CD14-positive monocyte (primary cell): Measurements from ENCODE around the gene SARNP. TPM values are rescaled to one million over a fixed set of nuclear protein-coding genes. Genes with fewer than 3 reads are reported as not detected.

Experiments used
- DNase-seq, 3 donors: peaks; one replicate each; pipeline ENCODE4 v3.0.0-alpha.2; 2011 to 2022
- H2AFZ ChIP-seq: 2 replicates; pipeline ENCODE4 v1.6.0; 2012; ENCODE audit warnings: mild to moderate bottlenecking, low read depth, low read length, inconsistent platforms; ENCODE audit not compliant: insufficient read depth, poor library complexity, severe bottlenecking
- H3K27ac ChIP-seq, 2 donors: 1 replicate in 1 of 2; 2 replicates in 1 of 2; pipeline ENCODE4 v1.5.1; 2012 to 2013; ENCODE audit warnings: low read length in 2 of 2, control low read depth in 1 of 2, inconsistent platforms in 1 of 2, low read depth in 1 of 2, mild to moderate bottlenecking in 1 of 2
- H3K27me3 ChIP-seq, 2 donors: one replicate each; pipeline versions ENCODE4 v1.6.0 to v1.6.1; 2011 to 2013; ENCODE audit warnings: low read length in 2 of 2; ENCODE audit not compliant: control insufficient read depth in 2 of 2, insufficient read depth in 2 of 2
- H3K36me3 ChIP-seq, 2 donors: replicated peaks in 1 of 2; 1 replicate in 1 of 2; 2 replicates in 1 of 2; pipeline versions ENCODE4 v1.5.1 to v1.6.1; 2012 to 2013; ENCODE audit warnings: low read length in 2 of 2, control low read depth in 1 of 2, inconsistent platforms in 1 of 2, mild to moderate bottlenecking in 1 of 2; ENCODE audit not compliant: insufficient read depth in 2 of 2, control insufficient read depth in 1 of 2
- H3K4me1 ChIP-seq, 2 donors: 1 replicate in 1 of 2; 2 replicates in 1 of 2; pipeline versions ENCODE4 v1.5.1 to v1.6.1; 2012 to 2013; ENCODE audit warnings: low read length in 2 of 2, control low read depth in 1 of 2, inconsistent platforms in 1 of 2, mild to moderate bottlenecking in 1 of 2, moderate library complexity in 1 of 2; ENCODE audit not compliant: insufficient read depth in 2 of 2, control insufficient read depth in 1 of 2
- H3K4me2 ChIP-seq: replicated peaks from 2 replicates; pipeline ENCODE3; 2012; ENCODE audit warnings: low read length, moderate library complexity, mild to moderate bottlenecking; ENCODE audit not compliant: poor library complexity, severe bottlenecking; ENCODE audit errors: extremely low read depth
- H3K4me3 ChIP-seq, 3 experiments: fragments of 200-600 bp in 1 of 3; sonication (generic) in 1 of 3; replicated peaks in 1 of 3; 1 replicate in 2 of 3; 2 replicates in 1 of 3; pipeline ENCODE4 v1.5.1; 2011 to 2013; ENCODE audit warnings: low read length in 3 of 3, mild to moderate bottlenecking in 3 of 3, control low read depth in 2 of 3, low read depth in 2 of 3, inconsistent platforms in 1 of 3, moderate library complexity in 1 of 3
- H3K79me2 ChIP-seq: 2 replicates; pipeline ENCODE4 v1.6.0; 2012; ENCODE audit warnings: mild to moderate bottlenecking, control low read depth, inconsistent platforms, low read length, moderate library complexity; ENCODE audit not compliant: insufficient read depth
- H3K9ac ChIP-seq: 2 replicates; pipeline ENCODE4 v1.6.0; 2017; ENCODE audit warnings: low read length, mild to moderate bottlenecking; ENCODE audit not compliant: insufficient read depth, poor library complexity, severe bottlenecking
- H3K9me3 ChIP-seq, 2 donors: replicated peaks in 1 of 2; 1 replicate in 1 of 2; 2 replicates in 1 of 2; pipeline versions ENCODE4 v1.5.1 to v1.6.1; 2012 to 2013; ENCODE audit warnings: low read length in 2 of 2, control low read depth in 1 of 2; ENCODE audit not compliant: control insufficient read depth in 1 of 2, insufficient read depth in 1 of 2
- H4K20me1 ChIP-seq: 2 replicates; pipeline ENCODE4 v1.6.0; 2012; ENCODE audit warnings: mild to moderate bottlenecking, low read length, control low read depth, moderate library complexity; ENCODE audit not compliant: insufficient read depth
- H3K27ac Mint-ChIP-seq, 7 donors: one replicate each; pipeline ENCODE4 v1.8.0; 2020; ENCODE audit warnings: mild to moderate bottlenecking in 7 of 7, mixed read lengths in 7 of 7, moderate library complexity in 6 of 7, inconsistent platforms in 2 of 7
- H3K27me3 Mint-ChIP-seq, 3 donors: one replicate each; pipeline ENCODE4 v1.8.0; 2021 to 2022; ENCODE audit warnings: low read depth in 3 of 3, mild to moderate bottlenecking in 3 of 3, mixed read lengths in 3 of 3, moderate library complexity in 3 of 3, inconsistent platforms in 1 of 3
- H3K36me3 Mint-ChIP-seq, 2 donors: one replicate each; pipeline ENCODE4 v1.8.0; 2020; ENCODE audit warnings: mixed read lengths in 2 of 2, inconsistent platforms in 1 of 2, mild to moderate bottlenecking in 1 of 2
- H3K4me1 Mint-ChIP-seq: one replicate; pipeline ENCODE4 v1.8.0; 2020; ENCODE audit warnings: mild to moderate bottlenecking, mixed read lengths
- H3K4me3 Mint-ChIP-seq, 2 donors: one replicate each; pipeline ENCODE4 v1.8.0; 2020; ENCODE audit warnings: mild to moderate bottlenecking in 2 of 2, mixed read lengths in 2 of 2, moderate library complexity in 1 of 2
- H3K9me3 Mint-ChIP-seq, 7 donors: one replicate each; pipeline ENCODE4 v1.8.0; 2020 to 2022; ENCODE audit warnings: mixed read lengths in 7 of 7, mild to moderate bottlenecking in 6 of 7, moderate library complexity in 6 of 7, inconsistent platforms in 2 of 7
- CTCF ChIP-seq: fragments of 200-600 bp; IDR thresholded peaks from one replicate; pipeline ENCODE4 v1.8.0; 2022; ENCODE audit warnings: antibody characterized with exemption, mild to moderate bottlenecking
- WGBS: methylation state at CpG from one replicate; pipeline ENCODE4 v1.1.5; 2013; ENCODE audit warnings: missing lambda C conversion rate; ENCODE audit not compliant: insufficient coverage; 5-methylcytosine and 5-hydroxymethylcytosine counted together
- intact Hi-C, 2 donors: fragments of 100-400 bp; cut with micrococcal nuclease; formaldehyde crosslinking; loops; one replicate each; pipeline versions ENCODE4 v1.15.0 to v1.15.1; 2023
- polyA plus RNA-seq, 3 donors: library from polyadenylated mRNA; depleted of rRNA in 1 of 3; unstranded in 2 of 3; stranded (reverse) in 1 of 3; fragments of 300-500 nt in 2 of 3; fragments of >200 nt in 1 of 3; fragmentation: Illumina TruSeq in 2 of 3; gene quantifications; 1 replicate in 2 of 3; 2 replicates in 1 of 3; pipeline ENCODE4 v1.2.3, GENCODE V29; 2012 to 2021

The SARNP gene
- polyA plus RNA-seq, 3 donors = 28.9 to 139 (median 98.6) TPM

GRCh38 chr12:55862286-55862685, 44.8 kb upstream of the SARNP start:
- H4K20me1 ChIP-seq = no peaks in the 10 kb centered on the region
- no peaks in the 10 kb centered on the region for H3K4me1 ChIP-seq
- no peak for TF ChIP-seq CTCF
- no peaks in the 10 kb centered on the region for H3K79me2 ChIP-seq
- H3K4me3 Mint-ChIP-seq = no peak overlapping the region
- intact Hi-C loops = no loop called here
- no peaks in the 10 kb centered on the region for H3K36me3 ChIP-seq
- peaks cover 0 to 23% (median 8%) of the 10 kb centered on the region in 7 donors for H3K9me3 Mint-ChIP-seq
- H3K9me3 ChIP-seq = peaks cover 0 to 25% of the 10 kb centered on the region in 2 donors
- H3K27me3 Mint-ChIP-seq = peaks cover 2 to 5% (median 2%) of the 10 kb centered on the region in 3 donors
- no peak overlapping the region for H2AFZ ChIP-seq
- H3K36me3 Mint-ChIP-seq = no peaks in the 10 kb centered on the region
- DNase-seq = no peak
- no peak overlapping the region for H3K9ac ChIP-seq
- H3K4me1 Mint-ChIP-seq = no peaks in the 10 kb centered on the region
- H3K27ac Mint-ChIP-seq = peak overlapping the region in 1 of 7 donors; percentile 6
- H3K27me3 ChIP-seq = no peaks in the 10 kb centered on the region
- no peak overlapping the region for H3K4me2 ChIP-seq
- H3K4me3 ChIP-seq = no peak overlapping the region
- no peak overlapping the region for H3K27ac ChIP-seq

DNA sequence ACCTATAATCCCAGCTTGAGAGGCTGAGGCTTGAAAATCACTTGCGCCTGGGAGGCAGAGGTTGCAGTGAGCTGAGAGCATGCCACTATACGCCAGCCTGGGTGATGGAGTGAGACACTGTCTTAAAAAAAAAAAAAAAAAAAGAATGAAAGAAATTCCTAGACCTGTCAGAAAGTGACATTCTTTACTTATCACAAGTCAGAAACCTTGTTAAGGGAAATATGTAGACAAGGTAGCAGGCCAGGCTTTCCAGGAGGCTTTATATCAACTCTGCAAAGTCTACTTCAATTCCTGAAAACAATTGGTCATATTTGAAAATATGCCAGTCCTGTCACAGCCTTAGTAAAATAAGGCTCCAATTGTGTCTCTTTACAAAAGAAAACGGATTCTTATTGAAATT, 44.3 kb upstream of the SARNP start:
- intact Hi-C loops = no loop called here
- no peak overlapping the region for H3K9ac ChIP-seq
- H3K4me1 ChIP-seq = no peaks in the 10 kb centered on the region
- peaks cover 2 to 3% (median 2%) of the 10 kb centered on the region in 3 donors for H3K27me3 Mint-ChIP-seq
- no peak overlapping the region for H3K4me2 ChIP-seq
- TF ChIP-seq CTCF = no peak
- H3K36me3 Mint-ChIP-seq = no peaks in the 10 kb centered on the region
- no peak overlapping the region for H2AFZ ChIP-seq
- H3K27ac Mint-ChIP-seq = no peak overlapping the region
- H4K20me1 ChIP-seq = no peaks in the 10 kb centered on the region
- no peak overlapping the region for H3K4me3 ChIP-seq
- H3K9me3 Mint-ChIP-seq = peaks cover 0 to 23% (median 8%) of the 10 kb centered on the region in 7 donors
- H3K9me3 ChIP-seq = peaks cover 0 to 25% of the 10 kb centered on the region in 2 donors
- no CpG with 5 or more reads among the region's 3 CpGs for WGBS
- no peaks in the 10 kb centered on the region for H3K79me2 ChIP-seq
- H3K27me3 ChIP-seq = no peaks in the 10 kb centered on the region
- no peak overlapping the region for H3K27ac ChIP-seq
- DNase-seq = no peak
- no peaks in the 10 kb centered on the region for H3K4me1 Mint-ChIP-seq
- no peak overlapping the region for H3K4me3 Mint-ChIP-seq
- no peaks in the 10 kb centered on the region for H3K36me3 ChIP-seq
